Osteoblast (primary cell): ENCODE data around the gene DRG1. TPM values are rescaled to one million over a fixed set of nuclear protein-coding genes. Genes with fewer than 3 reads are reported as not detected.

Source experiments
- DNase-seq: peaks from one replicate; pipeline ENCODE4 v3.0.0; 2011; ENCODE audit warnings: low spot score, mixed read lengths; ENCODE audit not compliant: insufficient read length; ENCODE audit errors: missing footprints
- H2AFZ ChIP-seq: 2 replicates; pipeline ENCODE4 v1.6.0; 2011; ENCODE audit warnings: mild to moderate bottlenecking, low read length
- H3K27ac ChIP-seq: 2 replicates; pipeline ENCODE4 v1.5.1; 2011; ENCODE audit warnings: mild to moderate bottlenecking, low read depth, low read length, moderate library complexity
- H3K27me3 ChIP-seq: 2 replicates; pipeline ENCODE4 v1.6.0; 2012; ENCODE audit warnings: mild to moderate bottlenecking, control low read depth, inconsistent platforms, low read length, moderate library complexity; ENCODE audit not compliant: insufficient read depth
- H3K36me3 ChIP-seq: 2 replicates; pipeline ENCODE4 v1.5.1; 2011; ENCODE audit warnings: mild to moderate bottlenecking, low read length, control low read depth, moderate library complexity; ENCODE audit not compliant: insufficient read depth
- H3K4me1 ChIP-seq: 2 replicates; pipeline ENCODE4 v1.5.1; 2011; ENCODE audit warnings: mild to moderate bottlenecking, low read length, control low read depth, moderate library complexity; ENCODE audit not compliant: insufficient read depth
- H3K4me2 ChIP-seq: 2 replicates; pipeline ENCODE4 v1.6.0; 2011; ENCODE audit warnings: mild to moderate bottlenecking, low read length; ENCODE audit not compliant: insufficient read depth
- H3K4me3 ChIP-seq: fragments of 200-600 bp; sonication (generic); 3 replicates; pipeline ENCODE4 v1.5.1; 2012; ENCODE audit warnings: mild to moderate bottlenecking, low read length, inconsistent platforms; ENCODE audit not compliant: insufficient read depth
- H3K79me2 ChIP-seq: 2 replicates; pipeline ENCODE4 v1.6.0; 2012; ENCODE audit warnings: mild to moderate bottlenecking, low read length, control low read depth, inconsistent platforms; ENCODE audit not compliant: insufficient read depth
- H3K9me3 ChIP-seq: 2 replicates; pipeline ENCODE4 v1.5.1; 2011; ENCODE audit warnings: low read depth, low read length, control low read depth
- H4K20me1 ChIP-seq: 2 replicates; pipeline ENCODE4 v1.6.0; 2012; ENCODE audit warnings: mild to moderate bottlenecking, low read length, control low read depth; ENCODE audit not compliant: insufficient read depth
- total RNA-seq: library from RNA; depleted of rRNA; stranded (reverse); fragments of >200 nt; gene quantifications from 2 replicates; pipeline ENCODE4 v1.2.3, GENCODE V29; 2012
- TF ChIP-seq, protein P1 (sequence below): IDR thresholded peaks from 2 replicates; pipeline ENCODE4 v1.5.1; 2011; ENCODE audit warnings: mild to moderate bottlenecking, low read depth, low read length, moderate library complexity; ENCODE audit errors: extremely low read depth

Gene DRG1
- total RNA-seq, 1 donor: 68.0 TPM

DNA sequence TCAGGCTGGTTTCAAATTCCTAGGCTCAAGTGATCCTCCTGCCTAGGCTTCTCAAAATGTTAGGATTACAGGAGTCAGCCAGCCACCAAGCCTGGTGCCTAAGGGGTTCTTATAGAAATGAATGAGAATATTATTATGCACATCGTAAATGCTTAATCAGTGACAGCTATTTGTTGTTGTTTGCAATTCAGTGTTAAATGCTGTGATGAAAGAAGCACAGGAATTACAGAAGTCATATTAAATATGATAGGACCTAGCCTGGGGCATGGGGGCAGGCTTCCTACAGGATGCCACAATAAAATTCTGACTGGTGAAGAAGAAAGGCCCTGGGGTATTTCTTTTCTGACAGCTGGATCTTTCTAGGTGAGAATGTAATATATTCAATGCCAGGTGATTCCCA is 39.4 kb upstream of the DRG1 start:
- TF ChIP-seq, protein P1, sequence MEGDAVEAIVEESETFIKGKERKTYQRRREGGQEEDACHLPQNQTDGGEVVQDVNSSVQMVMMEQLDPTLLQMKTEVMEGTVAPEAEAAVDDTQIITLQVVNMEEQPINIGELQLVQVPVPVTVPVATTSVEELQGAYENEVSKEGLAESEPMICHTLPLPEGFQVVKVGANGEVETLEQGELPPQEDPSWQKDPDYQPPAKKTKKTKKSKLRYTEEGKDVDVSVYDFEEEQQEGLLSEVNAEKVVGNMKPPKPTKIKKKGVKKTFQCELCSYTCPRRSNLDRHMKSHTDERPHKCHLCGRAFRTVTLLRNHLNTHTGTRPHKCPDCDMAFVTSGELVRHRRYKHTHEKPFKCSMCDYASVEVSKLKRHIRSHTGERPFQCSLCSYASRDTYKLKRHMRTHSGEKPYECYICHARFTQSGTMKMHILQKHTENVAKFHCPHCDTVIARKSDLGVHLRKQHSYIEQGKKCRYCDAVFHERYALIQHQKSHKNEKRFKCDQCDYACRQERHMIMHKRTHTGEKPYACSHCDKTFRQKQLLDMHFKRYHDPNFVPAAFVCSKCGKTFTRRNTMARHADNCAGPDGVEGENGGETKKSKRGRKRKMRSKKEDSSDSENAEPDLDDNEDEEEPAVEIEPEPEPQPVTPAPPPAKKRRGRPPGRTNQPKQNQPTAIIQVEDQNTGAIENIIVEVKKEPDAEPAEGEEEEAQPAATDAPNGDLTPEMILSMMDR: no peak
- H3K79me2 ChIP-seq: no peaks in the 10 kb centered on the region
- no peak overlapping the region for H3K4me3 ChIP-seq
- no peak overlapping the region for H2AFZ ChIP-seq
- H3K36me3 ChIP-seq: no peaks in the 10 kb centered on the region
- no peak overlapping the region for H3K4me2 ChIP-seq
- no peaks in the 10 kb centered on the region for H3K4me1 ChIP-seq
- no peaks in the 10 kb centered on the region for H4K20me1 ChIP-seq
- H3K9me3 ChIP-seq: no peaks in the 10 kb centered on the region
- DNase-seq: no peak
- no peaks in the 10 kb centered on the region for H3K27me3 ChIP-seq
- no peak overlapping the region for H3K27ac ChIP-seq

DNA sequence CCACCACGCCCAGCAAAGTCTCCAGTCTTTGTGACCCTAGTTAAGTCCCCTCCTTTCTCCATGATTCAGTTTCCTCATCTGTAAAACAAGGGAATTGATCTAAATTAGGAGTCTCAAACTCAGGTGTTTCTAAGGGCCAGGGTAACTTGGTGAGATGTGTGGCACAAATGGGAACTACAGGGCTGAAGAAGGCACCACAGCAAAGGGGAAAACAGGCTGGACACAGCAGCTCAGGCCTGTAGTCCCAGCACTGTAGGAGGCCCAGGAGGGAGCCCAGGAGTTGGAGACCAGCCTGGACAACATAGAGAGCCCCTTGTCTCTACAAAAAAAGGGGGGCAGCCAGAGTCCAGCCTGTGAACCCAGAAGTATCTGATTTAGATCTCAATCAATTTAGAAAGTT is 37.7 kb upstream of the DRG1 start:
- TF ChIP-seq, protein P1: no peak
- Histone ChIP-seq H4K20me1 (no peaks in the 10 kb centered on the region), H3K27me3 (no peaks in the 10 kb centered on the region), H3K4me2 (no peak overlapping the region), H2AFZ (no peak overlapping the region), H3K36me3 (no peaks in the 10 kb centered on the region), H3K79me2 (no peaks in the 10 kb centered on the region), H3K4me3 (no peak overlapping the region), H3K9me3 (no peaks in the 10 kb centered on the region), H3K27ac (no peak overlapping the region), H3K4me1 (no peaks in the 10 kb centered on the region)
- no peak for DNase-seq

DNA sequence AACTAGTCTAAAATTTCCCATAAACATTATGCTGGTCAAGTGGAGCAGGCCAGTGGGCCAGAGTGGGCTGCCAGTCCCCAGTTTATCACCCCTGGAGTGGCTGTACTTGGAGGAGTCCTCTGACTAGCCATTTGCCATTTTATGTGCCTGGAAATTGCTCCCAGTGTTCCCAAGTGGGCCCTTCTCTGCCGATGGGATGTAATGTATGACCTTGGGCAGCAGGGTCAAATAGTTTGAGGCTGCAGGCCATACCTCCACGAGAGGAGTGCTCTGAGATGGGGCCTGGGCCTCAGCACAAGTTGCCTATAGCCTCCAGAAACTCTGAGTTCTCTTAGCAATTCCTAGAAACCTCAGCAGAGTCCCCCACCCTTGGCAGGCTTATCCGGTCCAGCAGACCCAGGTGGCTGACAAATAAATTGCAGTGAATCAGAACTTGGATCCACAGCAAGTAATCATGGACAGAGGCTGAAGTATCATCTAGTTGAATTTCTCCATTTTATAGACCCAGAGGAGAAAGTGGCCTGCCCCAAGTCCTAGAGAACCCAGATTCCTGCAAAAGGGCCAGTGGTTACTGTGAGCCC is 35.4 kb upstream of the DRG1 start:
- no peaks in the 10 kb centered on the region for H3K4me1 ChIP-seq
- no peak overlapping the region for H2AFZ ChIP-seq
- no peaks in the 10 kb centered on the region for H3K9me3 ChIP-seq
- H3K27ac ChIP-seq: no peak overlapping the region
- H3K4me2 ChIP-seq: no peak overlapping the region
- H3K27me3 ChIP-seq: no peaks in the 10 kb centered on the region
- no peaks in the 10 kb centered on the region for H3K79me2 ChIP-seq
- no peak overlapping the region for H3K4me3 ChIP-seq
- H3K36me3 ChIP-seq: no peaks in the 10 kb centered on the region
- TF ChIP-seq, protein P1: no peak
- no peaks in the 10 kb centered on the region for H4K20me1 ChIP-seq
- no peak for DNase-seq

DNA sequence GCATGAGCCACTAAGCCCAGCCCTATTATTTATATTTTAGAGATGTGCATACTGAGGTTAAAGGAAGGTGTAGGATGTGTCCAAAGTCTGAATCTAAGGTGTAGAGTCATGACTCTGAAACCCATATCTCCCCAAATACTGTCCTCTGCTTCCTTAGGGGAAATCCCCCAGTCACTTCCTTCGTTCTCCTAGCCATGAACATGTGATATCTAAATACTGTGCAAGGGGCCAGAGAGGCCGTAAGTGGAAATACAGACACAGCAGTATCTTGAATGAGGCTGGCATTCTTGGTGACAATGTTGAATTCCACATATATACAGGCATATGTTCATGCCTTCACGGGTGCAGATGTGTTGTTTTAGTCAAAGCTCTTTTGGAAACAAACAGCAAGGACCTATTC is 32.0 kb upstream of the DRG1 start:
- H3K36me3 ChIP-seq: no peaks in the 10 kb centered on the region
- no peaks in the 10 kb centered on the region for H4K20me1 ChIP-seq
- H3K4me2 ChIP-seq: no peak overlapping the region
- no peak overlapping the region for H3K27ac ChIP-seq
- TF ChIP-seq, protein P1: no peak
- DNase-seq: no peak
- no peaks in the 10 kb centered on the region for H3K9me3 ChIP-seq
- no peaks in the 10 kb centered on the region for H3K4me1 ChIP-seq
- no peaks in the 10 kb centered on the region for H3K79me2 ChIP-seq
- no peak overlapping the region for H2AFZ ChIP-seq
- no peak overlapping the region for H3K4me3 ChIP-seq
- H3K27me3 ChIP-seq: no peaks in the 10 kb centered on the region
